Stomach (tissue), 4 donors: ENCODE measurements around the gene TGFB1.

Source experiments
- POLR2A ChIP-seq, 4 donors: fragments of 450-650 bp; IDR thresholded peaks; one replicate each; pipeline ENCODE4 v1.6.1; 2016; ENCODE audit warnings: antibody characterized with exemption in 4 of 4, control low read depth in 2 of 4, mild to moderate bottlenecking in 1 of 4, moderate library complexity in 1 of 4
- POLR2AphosphoS5 ChIP-seq, 3 donors: sonication (generic); formaldehyde crosslinking; IDR thresholded peaks; one replicate each; pipeline ENCODE4 v1.6.1; 2016; ENCODE audit warnings: antibody characterized with exemption in 3 of 3

- TF ChIP-seq POLR2AphosphoS5 (IDR thresholded peaks at IDR 0.05) = peak in 1 of 3 donors; percentile 13
- TF ChIP-seq POLR2A (IDR thresholded peaks at IDR 0.05) = no peak
Measured at GRCh38 chr19:41367848-41368301, 14.2 kb upstream of the TGFB1 start.
